ENCODE data around the gene CEP128. TPM values are rescaled to one million over a fixed set of nuclear protein-coding genes. Genes with fewer than 3 reads are reported as not detected.

Gene CEP128
- total and polyA plus RNA-seq, 8 donors: 1.1 to 240 (median 2.6) TPM

GRCh38 chr14:80564051-80564450 lies 377.5 kb downstream of the CEP128 start:
- no peak for TF ChIP-seq POLR2AphosphoS5 (IDR thresholded peaks at IDR 0.05)
- TF ChIP-seq POLR2A (IDR thresholded peaks at IDR 0.05): no peak
- no peak for TF ChIP-seq CTCF (IDR thresholded peaks at IDR 0.05)
- TF ChIP-seq EP300 (IDR thresholded peaks at IDR 0.05): no peak
- Histone ChIP-seq H3K36me3 (no peaks in the 10 kb centered on the region), H3K27me3 (no peaks in the 10 kb centered on the region), H3K4me1 (no peaks in the 10 kb centered on the region), H3K27ac (no peak overlapping the region), H3K9me3 (no peaks in the 10 kb centered on the region), H3K4me3 (no peak overlapping the region)
- no peak for DNase-seq
- intact Hi-C loops (cut with DNase I; ENCODE audit: low total_unique reads): no loop called here

- H3K36me3 ChIP-seq: no peaks in the 10 kb centered on the region
- H3K27ac ChIP-seq: no peak overlapping the region
- no peaks in the 10 kb centered on the region for H3K4me1 ChIP-seq
- no peak for TF ChIP-seq POLR2A (IDR thresholded peaks at IDR 0.05)
- TF ChIP-seq EP300 (IDR thresholded peaks at IDR 0.05): no peak
- no peak for TF ChIP-seq POLR2AphosphoS5 (IDR thresholded peaks at IDR 0.05)
- TF ChIP-seq CTCF (IDR thresholded peaks at IDR 0.05): no peak
- 86 to 97% (median 92%) methylated on average over 5 of the region's 5 CpGs for WGBS, 5 donors
- intact Hi-C loops (cut with DNase I; ENCODE audit: low total_unique reads): no loop called here
- no peak for DNase-seq
- H3K27me3 ChIP-seq: no peaks in the 10 kb centered on the region
- no peak overlapping the region for H3K4me3 ChIP-seq
- no peaks in the 10 kb centered on the region for H3K9me3 ChIP-seq
Observed at GRCh38 chr14:80560800-80561657, 380.5 kb downstream of the CEP128 start.

- Histone ChIP-seq H3K27me3 (no peaks in the 10 kb centered on the region), H3K4me1 (no peaks in the 10 kb centered on the region), H3K27ac (no peak overlapping the region), H3K36me3 (no peaks in the 10 kb centered on the region), H3K4me3 (no peak overlapping the region), H3K9me3 (no peaks in the 10 kb centered on the region)
- no peak for DNase-seq
- 70 to 91% (median 83%) methylated on average over 2 of the region's 2 CpGs for whole genome bisulfite sequencing, 5 donors
- intact Hi-C loops (cut with DNase I; ENCODE audit: low total_unique reads): no loop called here
- TF ChIP-seq EP300 (IDR thresholded peaks at IDR 0.05) (no peak), CTCF (IDR thresholded peaks at IDR 0.05) (no peak), POLR2AphosphoS5 (IDR thresholded peaks at IDR 0.05) (no peak), POLR2A (IDR thresholded peaks at IDR 0.05) (no peak)
Observed at GRCh38 chr14:80554139-80554538, 387.4 kb downstream of the CEP128 start.

GRCh38 chr14:80549141-80549540 lies 392.4 kb downstream of the CEP128 start:
- WGBS, 5 donors: 65 to 91% (median 75%) methylated on average over 6 of the region's 6 CpGs
- Histone ChIP-seq H3K27ac (no peak overlapping the region), H3K4me1 (no peaks in the 10 kb centered on the region), H3K27me3 (no peaks in the 10 kb centered on the region), H3K36me3 (no peaks in the 10 kb centered on the region), H3K9me3 (no peaks in the 10 kb centered on the region), H3K4me3 (no peak overlapping the region)
- no peak for DNase-seq
- TF ChIP-seq POLR2A (IDR thresholded peaks at IDR 0.05): no peak
- TF ChIP-seq CTCF (IDR thresholded peaks at IDR 0.05): no peak
- no peak for TF ChIP-seq EP300 (IDR thresholded peaks at IDR 0.05)
- TF ChIP-seq POLR2AphosphoS5 (IDR thresholded peaks at IDR 0.05): no peak
- intact Hi-C loops (cut with DNase I; ENCODE audit: low total_unique reads): no loop called here

Measured in stomach (tissue), 9 donors.